ENCODE results near the gene RAB7A. TPM values are rescaled to one million over a fixed set of nuclear protein-coding genes. Genes with fewer than 3 reads are reported as not detected.
A peak's percentile ranks its signal among the peaks of the same experiment; 100 is the strongest.

Gene RAB7A
- total RNA-seq, 4 donors from 2014 or later: 98.9 to 114 (median 110) TPM

- Histone ChIP-seq H3K36me3 (peaks cover 19 to 28% of the 10 kb centered on the region in 2 donors), H3K27ac (no peak overlapping the region), H3K4me1 (peaks cover 7 to 11% of the 10 kb centered on the region in 2 donors), H3K27me3 (no peaks in the 10 kb centered on the region), H3K9me3 (no peaks in the 10 kb centered on the region), H3K4me3 (replicated peaks in 1 of 3) (no peak overlapping the region)
- 64 to 68% methylated on average over 8 of the region's 8 CpGs for WGBS, 2 donors
- TF ChIP-seq POLR2A (IDR thresholded peaks at IDR 0.05): no peak
- TF ChIP-seq, protein P1, sequence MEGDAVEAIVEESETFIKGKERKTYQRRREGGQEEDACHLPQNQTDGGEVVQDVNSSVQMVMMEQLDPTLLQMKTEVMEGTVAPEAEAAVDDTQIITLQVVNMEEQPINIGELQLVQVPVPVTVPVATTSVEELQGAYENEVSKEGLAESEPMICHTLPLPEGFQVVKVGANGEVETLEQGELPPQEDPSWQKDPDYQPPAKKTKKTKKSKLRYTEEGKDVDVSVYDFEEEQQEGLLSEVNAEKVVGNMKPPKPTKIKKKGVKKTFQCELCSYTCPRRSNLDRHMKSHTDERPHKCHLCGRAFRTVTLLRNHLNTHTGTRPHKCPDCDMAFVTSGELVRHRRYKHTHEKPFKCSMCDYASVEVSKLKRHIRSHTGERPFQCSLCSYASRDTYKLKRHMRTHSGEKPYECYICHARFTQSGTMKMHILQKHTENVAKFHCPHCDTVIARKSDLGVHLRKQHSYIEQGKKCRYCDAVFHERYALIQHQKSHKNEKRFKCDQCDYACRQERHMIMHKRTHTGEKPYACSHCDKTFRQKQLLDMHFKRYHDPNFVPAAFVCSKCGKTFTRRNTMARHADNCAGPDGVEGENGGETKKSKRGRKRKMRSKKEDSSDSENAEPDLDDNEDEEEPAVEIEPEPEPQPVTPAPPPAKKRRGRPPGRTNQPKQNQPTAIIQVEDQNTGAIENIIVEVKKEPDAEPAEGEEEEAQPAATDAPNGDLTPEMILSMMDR (IDR thresholded peaks at IDR 0.05): peak; percentile 18 to 81 (median 74)
- intact Hi-C loops (cut with DNase I): loop anchor here (5.0 to 10.0 kb wide), 2 partner anchors 70 to 178 kb away; partner anchors contain the start of gene RAB7A
- peak; percentile 46 to 59 for DNase-seq
Measured at GRCh38 chr3:128794770-128795649, 69.0 kb downstream of the RAB7A start.

- H3K36me3 ChIP-seq: peaks cover 19 to 28% of the 10 kb centered on the region in 2 donors
- H3K9me3 ChIP-seq: no peaks in the 10 kb centered on the region
- TF ChIP-seq, protein P1 (IDR thresholded peaks at IDR 0.05): no peak
- no peak for TF ChIP-seq POLR2A (IDR thresholded peaks at IDR 0.05)
- peaks cover 18 to 19% of the 10 kb centered on the region in 2 donors for H3K4me1 ChIP-seq
- H3K4me3 ChIP-seq (replicated peaks in 1 of 3): no peak overlapping the region
- DNase-seq: no peak
- H3K27ac ChIP-seq: no peak overlapping the region
- intact Hi-C loops (cut with DNase I): loop anchor here (5.0 to 10.0 kb wide), 2 partner anchors 75 to 182 kb away; partner anchors contain the start of gene RAB7A
- H3K27me3 ChIP-seq: no peaks in the 10 kb centered on the region
- 93 to 100% methylated on average over 1 of the region's 1 CpG for WGBS, 2 donors
Measured at GRCh38 chr3:128799653-128800052, 73.7 kb downstream of the RAB7A start.

DNA sequence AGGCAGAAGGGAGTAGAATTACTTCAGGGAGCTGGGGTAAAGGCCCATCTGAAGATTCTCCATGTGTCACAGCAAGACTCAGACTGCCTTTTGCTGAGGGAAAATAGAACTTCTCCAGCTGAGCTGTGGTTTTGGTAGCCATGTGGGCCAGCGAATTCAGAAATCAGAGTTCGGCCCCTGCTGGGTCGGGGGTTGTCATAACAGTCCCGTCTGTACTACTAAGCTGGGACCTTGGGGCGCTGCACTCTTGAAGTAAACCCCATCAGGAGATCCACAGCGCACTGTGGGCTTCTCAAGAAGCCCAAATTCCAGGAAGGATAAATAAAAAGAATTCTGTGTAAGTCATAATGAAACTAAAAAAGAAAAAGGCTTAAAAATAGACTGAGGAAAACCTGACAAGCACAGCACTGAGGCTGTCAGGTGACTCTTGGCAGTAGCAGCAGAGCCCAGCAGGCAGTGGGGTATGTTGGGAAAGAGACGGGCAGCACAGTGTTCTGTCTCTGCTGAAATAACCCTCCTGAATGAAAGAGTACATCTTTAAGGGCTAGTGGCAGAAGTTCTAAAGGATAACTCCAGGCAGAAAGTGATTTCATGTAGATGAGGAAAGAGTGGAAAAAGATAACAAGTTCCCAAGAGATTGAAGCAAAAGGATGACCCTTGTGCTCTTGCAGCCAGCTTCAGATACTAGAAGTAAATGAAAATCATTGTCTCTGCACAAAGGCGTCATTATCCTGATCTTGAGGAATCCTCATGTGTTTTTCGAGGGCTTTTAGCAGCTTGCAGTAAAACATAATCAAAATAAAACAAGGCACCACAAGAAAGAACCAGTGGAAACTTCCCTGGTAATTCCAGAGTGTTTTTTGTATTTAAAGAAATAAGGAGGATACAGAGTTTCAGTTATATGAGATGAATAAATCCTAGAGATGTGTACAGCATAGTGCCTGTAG lies 74.5 kb downstream of the RAB7A start:
- Histone ChIP-seq H3K27me3 (no peaks in the 10 kb centered on the region), H3K9me3 (no peaks in the 10 kb centered on the region), H3K36me3 (peaks cover 19 to 28% of the 10 kb centered on the region in 2 donors), H3K27ac (no peak overlapping the region), H3K4me1 (peaks cover 22 to 24% of the 10 kb centered on the region in 2 donors), H3K4me3 (replicated peaks in 1 of 3) (no peak overlapping the region)
- intact Hi-C loops (cut with DNase I): no loop called here
- WGBS, 2 donors: 90 to 94% methylated on average over 9 of the region's 9 CpGs
- TF ChIP-seq POLR2A (IDR thresholded peaks at IDR 0.05): no peak
- TF ChIP-seq, protein P1 (IDR thresholded peaks at IDR 0.05): no peak
- no peak for DNase-seq

DNA sequence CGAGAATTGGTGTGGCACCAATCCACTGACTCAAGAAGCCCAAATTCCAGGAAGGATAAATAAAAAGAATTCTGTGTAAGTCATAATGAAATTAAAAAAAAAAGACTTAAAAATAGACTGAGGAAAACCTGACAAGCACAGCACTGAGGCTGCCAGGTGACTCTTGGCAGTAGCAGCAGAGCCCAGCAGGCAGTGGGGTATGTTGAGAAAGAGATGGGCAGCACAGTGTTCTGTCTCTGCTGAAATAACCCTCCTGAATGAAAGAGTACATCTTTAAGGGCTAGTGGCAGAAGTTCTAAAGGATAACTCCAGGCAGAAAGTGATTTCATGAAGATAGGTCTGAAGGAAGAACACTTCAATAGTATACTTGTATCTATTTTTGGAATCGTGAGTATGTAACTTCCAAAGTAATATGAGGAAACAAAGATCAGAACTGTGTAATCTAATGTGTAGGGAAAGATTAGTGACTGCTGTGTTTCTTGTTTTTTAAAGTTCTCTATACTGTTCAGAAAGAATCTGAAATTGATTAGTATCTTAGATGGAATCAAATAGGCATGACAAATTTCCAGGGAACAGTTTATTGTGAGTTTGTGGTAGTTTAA lies 75.9 kb downstream of the RAB7A start:
- WGBS, 2 donors: 80 to 85% methylated on average over 2 of the region's 2 CpGs
- Histone ChIP-seq H3K4me1 (peaks cover 33 to 37% of the 10 kb centered on the region in 2 donors), H3K9me3 (no peaks in the 10 kb centered on the region), H3K27ac (peak overlapping the region in 1 of 3 donors; percentile 17), H3K36me3 (peaks cover 15 to 20% of the 10 kb centered on the region in 2 donors), H3K4me3 (replicated peaks in 1 of 3) (no peak overlapping the region), H3K27me3 (no peaks in the 10 kb centered on the region)
- peak in 1 of 2 donors; percentile 50 for DNase-seq
- no peak for TF ChIP-seq POLR2A (IDR thresholded peaks at IDR 0.05)
- TF ChIP-seq, protein P1 (IDR thresholded peaks at IDR 0.05): no peak
- intact Hi-C loops (cut with DNase I): no loop called here

Measured in thyroid gland (tissue), 4 donors.